ENCODE results near the gene ATP1A4.

Gene ATP1A4

GRCh38 chr1:160129046-160129445 is 22.4 kb upstream of the ATP1A4 start:
- Mint-ChIP-seq H3K9me3 (no peaks in the 10 kb centered on the region), H3K27ac (no peak overlapping the region), H3K27me3 (peaks cover 24% of the 10 kb centered on the region), H3K36me3 (ENCODE audit: low read depth) (no peaks in the 10 kb centered on the region), H3K4me1 (ENCODE audit: low read depth) (peaks cover 16% of the 10 kb centered on the region), H3K4me3 (no peak overlapping the region)
- intact Hi-C loops (cut with micrococcal nuclease) = no loop called here

GRCh38 chr1:160129558-160129957 is 21.8 kb upstream of the ATP1A4 start:
- Mint-ChIP-seq H3K4me1 (ENCODE audit: low read depth) (peaks cover 21% of the 10 kb centered on the region), H3K27me3 (peaks cover 22% of the 10 kb centered on the region), H3K9me3 (no peaks in the 10 kb centered on the region), H3K36me3 (ENCODE audit: low read depth) (no peaks in the 10 kb centered on the region), H3K27ac (no peak overlapping the region), H3K4me3 (no peak overlapping the region)
- intact Hi-C loops (cut with micrococcal nuclease) = no loop called here

- H3K36me3 Mint-ChIP-seq (ENCODE audit: low read depth) = no peaks in the 10 kb centered on the region
- no peak overlapping the region for H3K27ac Mint-ChIP-seq
- peaks cover 25% of the 10 kb centered on the region for H3K4me1 Mint-ChIP-seq (ENCODE audit: low read depth)
- peaks cover 23% of the 10 kb centered on the region for H3K27me3 Mint-ChIP-seq
- no peak overlapping the region for H3K4me3 Mint-ChIP-seq
- H3K9me3 Mint-ChIP-seq = no peaks in the 10 kb centered on the region
- intact Hi-C loops (cut with micrococcal nuclease) = no loop called here
Observed at GRCh38 chr1:160129966-160130365, 21.4 kb upstream of the ATP1A4 start.

- Mint-ChIP-seq H3K36me3 (ENCODE audit: low read depth) (no peaks in the 10 kb centered on the region), H3K4me1 (ENCODE audit: low read depth) (peaks cover 29% of the 10 kb centered on the region), H3K27me3 (peaks cover 25% of the 10 kb centered on the region), H3K4me3 (no peak overlapping the region), H3K9me3 (no peaks in the 10 kb centered on the region), H3K27ac (no peak overlapping the region)
- intact Hi-C loops (cut with micrococcal nuclease) = no loop called here
Observed at GRCh38 chr1:160130486-160130885, 20.9 kb upstream of the ATP1A4 start.

GRCh38 chr1:160130939-160131338 is 20.5 kb upstream of the ATP1A4 start:
- Mint-ChIP-seq H3K27me3 (peaks cover 28% of the 10 kb centered on the region), H3K27ac (no peak overlapping the region), H3K9me3 (no peaks in the 10 kb centered on the region), H3K4me3 (no peak overlapping the region), H3K4me1 (ENCODE audit: low read depth) (peaks cover 29% of the 10 kb centered on the region), H3K36me3 (ENCODE audit: low read depth) (no peaks in the 10 kb centered on the region)
- intact Hi-C loops (cut with micrococcal nuclease) = no loop called here

- intact Hi-C loops (cut with micrococcal nuclease) = no loop called here
- Mint-ChIP-seq H3K36me3 (ENCODE audit: low read depth) (no peaks in the 10 kb centered on the region), H3K4me1 (ENCODE audit: low read depth) (peaks cover 29% of the 10 kb centered on the region), H3K9me3 (no peaks in the 10 kb centered on the region), H3K4me3 (no peak overlapping the region), H3K27ac (no peak overlapping the region), H3K27me3 (peaks cover 28% of the 10 kb centered on the region)
Observed at GRCh38 chr1:160131803-160132565, 19.4 kb upstream of the ATP1A4 start.

GRCh38 chr1:160133990-160134770 is 17.2 kb upstream of the ATP1A4 start:
- peaks cover 26% of the 10 kb centered on the region for H3K27me3 Mint-ChIP-seq
- intact Hi-C loops (cut with micrococcal nuclease) = no loop called here
- H3K27ac Mint-ChIP-seq = peak overlapping the region; percentile 3
- H3K4me1 Mint-ChIP-seq (ENCODE audit: low read depth) = peaks cover 23% of the 10 kb centered on the region
- H3K4me3 Mint-ChIP-seq = no peak overlapping the region
- H3K36me3 Mint-ChIP-seq (ENCODE audit: low read depth) = no peaks in the 10 kb centered on the region
- H3K9me3 Mint-ChIP-seq = no peaks in the 10 kb centered on the region

- H3K9me3 Mint-ChIP-seq = no peaks in the 10 kb centered on the region
- peaks cover 27% of the 10 kb centered on the region for H3K27me3 Mint-ChIP-seq
- peaks cover 23% of the 10 kb centered on the region for H3K4me1 Mint-ChIP-seq (ENCODE audit: low read depth)
- peak overlapping the region; percentile 3 for H3K27ac Mint-ChIP-seq
- no peaks in the 10 kb centered on the region for H3K36me3 Mint-ChIP-seq (ENCODE audit: low read depth)
- intact Hi-C loops (cut with micrococcal nuclease) = no loop called here
- no peak overlapping the region for H3K4me3 Mint-ChIP-seq
Observed at GRCh38 chr1:160134791-160135572, 16.4 kb upstream of the ATP1A4 start.

- Mint-ChIP-seq H3K36me3 (ENCODE audit: low read depth) (no peaks in the 10 kb centered on the region), H3K4me1 (ENCODE audit: low read depth) (peaks cover 22% of the 10 kb centered on the region), H3K9me3 (no peaks in the 10 kb centered on the region), H3K27ac (no peak overlapping the region), H3K27me3 (peaks cover 26% of the 10 kb centered on the region), H3K4me3 (no peak overlapping the region)
- intact Hi-C loops (cut with micrococcal nuclease) = no loop called here
Observed at GRCh38 chr1:160136121-160136925, 15.1 kb upstream of the ATP1A4 start.

- Mint-ChIP-seq H3K4me3 (no peak overlapping the region), H3K9me3 (no peaks in the 10 kb centered on the region), H3K27ac (no peak overlapping the region), H3K27me3 (peaks cover 23% of the 10 kb centered on the region), H3K4me1 (ENCODE audit: low read depth) (peaks cover 28% of the 10 kb centered on the region), H3K36me3 (ENCODE audit: low read depth) (no peaks in the 10 kb centered on the region)
- intact Hi-C loops (cut with micrococcal nuclease) = no loop called here
Observed at GRCh38 chr1:160136926-160137200, 14.5 kb upstream of the ATP1A4 start.

- Mint-ChIP-seq H3K36me3 (ENCODE audit: low read depth) (no peaks in the 10 kb centered on the region), H3K27me3 (peaks cover 19% of the 10 kb centered on the region), H3K9me3 (no peaks in the 10 kb centered on the region), H3K4me1 (ENCODE audit: low read depth) (peaks cover 32% of the 10 kb centered on the region), H3K4me3 (no peak overlapping the region), H3K27ac (no peak overlapping the region)
- intact Hi-C loops (cut with micrococcal nuclease) = no loop called here
Observed at GRCh38 chr1:160137216-160137862, 14.1 kb upstream of the ATP1A4 start.

- Mint-ChIP-seq H3K4me3 (no peak overlapping the region), H3K9me3 (no peaks in the 10 kb centered on the region), H3K27me3 (peaks cover 14% of the 10 kb centered on the region), H3K36me3 (ENCODE audit: low read depth) (no peaks in the 10 kb centered on the region), H3K27ac (no peak overlapping the region), H3K4me1 (ENCODE audit: low read depth) (peaks cover 40% of the 10 kb centered on the region)
- intact Hi-C loops (cut with micrococcal nuclease) = no loop called here
Observed at GRCh38 chr1:160139840-160140239, 11.6 kb upstream of the ATP1A4 start.

GRCh38 chr1:160143695-160144094 is 7.7 kb upstream of the ATP1A4 start:
- Mint-ChIP-seq H3K36me3 (ENCODE audit: low read depth) (no peaks in the 10 kb centered on the region), H3K27me3 (peaks cover 5% of the 10 kb centered on the region), H3K4me1 (ENCODE audit: low read depth) (peaks cover 36% of the 10 kb centered on the region), H3K4me3 (no peak overlapping the region), H3K27ac (no peak overlapping the region), H3K9me3 (no peaks in the 10 kb centered on the region)
- intact Hi-C loops (cut with micrococcal nuclease) = no loop called here
